Lung microvascular endothelial cell (primary cell): Measurements from ENCODE around the gene ADAP1. TPM values are rescaled to one million over a fixed set of nuclear protein-coding genes. Genes with fewer than 3 reads are reported as not detected.
"Not testable (repeated sequence)": the region's sequence is repeated elsewhere in the genome, so short reads cannot be mapped to it uniquely, and the experiment has no call there.

Source experiments
- DNase-seq, 2 donors: peaks; one replicate each; pipeline versions ENCODE4 v3.0.0 to v3.0.0-alpha.2; 2010; ENCODE audit warnings: low read depth in 2 of 2
- total RNA-seq: library from RNA; depleted of rRNA; stranded (reverse); fragments of >200 nt; gene quantifications from 2 replicates; pipeline ENCODE4 v1.2.1, GENCODE V29; 2014

The ADAP1 gene
- total RNA-seq, 1 donor from 2014 or later: 3.2 TPM

DNA sequence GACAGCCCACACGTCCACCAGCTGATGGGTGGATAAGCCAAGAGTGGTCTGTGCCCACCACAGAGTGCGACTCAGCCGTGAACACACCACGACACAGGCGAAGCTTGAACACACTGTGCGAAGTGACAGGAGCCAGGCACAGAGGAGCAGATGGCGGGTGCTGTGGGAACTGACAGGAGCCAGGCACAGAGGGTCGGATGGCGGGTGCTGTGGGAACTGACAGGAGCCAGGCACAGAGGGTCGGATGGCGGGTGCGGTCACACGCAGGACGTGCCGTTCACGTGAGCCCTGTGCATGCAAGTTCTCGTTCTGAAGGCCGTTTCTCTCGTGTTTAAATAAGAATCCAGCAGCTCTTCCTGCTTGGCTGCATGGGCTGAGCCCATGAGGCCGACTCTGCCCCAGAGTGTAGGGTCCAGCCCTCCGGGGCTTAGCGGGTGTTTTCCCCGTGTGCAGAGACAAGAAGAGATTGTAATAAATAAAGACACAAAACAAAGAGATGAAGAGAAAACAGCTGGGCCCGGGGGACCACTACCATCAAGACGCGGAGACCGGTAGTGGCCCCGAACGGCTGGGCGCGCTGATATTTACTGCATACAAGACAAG lies 5.9 kb upstream of the ADAP1 start:
- no peak for DNase-seq

DNA sequence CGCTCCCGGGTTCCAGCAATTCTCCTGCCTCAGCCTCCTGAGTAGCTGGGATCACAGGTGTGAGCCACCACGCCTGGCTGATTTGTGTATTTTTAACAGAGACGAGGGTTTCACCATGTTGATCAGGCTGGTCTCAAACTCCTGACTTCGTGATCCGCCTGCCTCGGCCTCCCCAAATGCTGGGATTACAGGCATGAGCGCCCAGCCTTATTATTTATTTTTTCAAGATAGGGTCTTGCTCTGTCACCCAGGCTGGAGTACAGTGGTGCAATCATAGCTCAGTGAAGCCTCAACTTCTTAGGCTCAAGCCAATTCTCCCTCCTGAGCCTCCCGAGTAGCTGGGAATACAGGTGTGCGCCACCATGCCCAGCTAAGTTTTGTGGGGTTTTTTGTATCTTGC lies 5.3 kb upstream of the ADAP1 start:
- not testable (repeated sequence) for DNase-seq

DNA sequence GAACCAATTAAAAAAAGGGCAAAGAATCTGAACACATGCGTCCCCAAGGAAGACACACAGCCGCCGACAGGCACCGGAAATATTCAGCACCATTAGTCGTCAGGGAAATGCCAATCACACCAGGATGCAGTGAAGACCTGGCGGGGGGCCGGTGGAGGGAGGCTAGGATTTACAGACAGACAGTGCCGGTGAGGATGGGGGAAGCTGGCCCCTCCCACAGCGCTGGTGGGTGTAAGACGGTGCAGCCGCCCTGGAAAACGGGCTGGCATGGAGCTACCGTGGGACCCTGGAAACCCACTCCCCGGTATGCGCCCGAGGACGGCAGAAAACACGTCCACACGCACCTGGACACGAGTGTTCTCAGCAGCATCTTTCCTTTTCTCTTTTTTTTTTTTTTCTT lies 4.8 kb upstream of the ADAP1 start:
- no peak for DNase-seq

DNA sequence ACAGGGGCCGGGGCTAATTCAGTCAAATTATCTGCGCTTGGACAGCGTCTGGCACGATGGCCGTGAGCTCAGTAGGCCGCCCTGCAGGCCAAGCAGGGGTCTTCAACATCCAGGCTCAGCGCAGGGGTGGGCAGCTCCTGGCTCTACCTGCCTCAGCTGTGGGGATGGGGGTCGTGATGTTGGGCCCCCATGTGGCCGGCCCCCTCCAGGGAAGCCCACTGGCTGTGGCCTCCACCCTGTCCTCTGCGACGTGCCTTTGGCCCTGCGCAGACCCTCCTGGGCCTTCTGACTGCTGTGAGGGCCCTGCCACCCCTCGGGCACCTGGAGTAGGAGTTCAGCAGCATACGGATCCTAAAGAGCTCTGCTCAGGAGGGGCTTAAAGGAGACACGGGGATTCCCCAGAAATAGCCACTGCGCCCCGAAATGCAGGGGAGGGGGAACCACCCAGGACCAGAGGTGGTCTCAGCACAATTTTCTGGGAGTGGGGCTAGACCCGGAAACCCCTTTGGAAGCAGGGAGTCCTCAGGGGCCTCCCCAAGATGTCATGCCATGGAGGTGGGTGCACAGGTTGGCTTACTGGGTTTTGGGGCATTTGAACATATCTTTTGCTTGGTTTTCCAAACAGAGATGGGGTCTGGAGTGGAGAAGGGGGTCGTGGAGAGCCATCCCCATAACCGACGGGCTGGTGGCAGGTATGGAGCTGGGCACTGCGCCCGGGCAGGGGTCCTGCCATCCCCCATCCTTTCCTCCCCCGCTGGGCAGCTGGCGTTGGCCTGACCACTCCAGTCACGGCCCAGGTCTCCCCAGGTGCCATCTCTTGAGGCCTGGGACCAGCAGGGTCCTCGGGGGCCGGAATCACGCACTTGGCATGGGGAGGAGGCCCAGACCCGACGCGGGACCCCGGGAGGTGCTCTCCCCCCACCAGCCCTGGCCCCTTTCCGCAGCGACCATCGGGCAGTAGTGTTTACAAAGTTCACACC lies 4.0 kb upstream of the ADAP1 start:
- no peak for DNase-seq

DNA sequence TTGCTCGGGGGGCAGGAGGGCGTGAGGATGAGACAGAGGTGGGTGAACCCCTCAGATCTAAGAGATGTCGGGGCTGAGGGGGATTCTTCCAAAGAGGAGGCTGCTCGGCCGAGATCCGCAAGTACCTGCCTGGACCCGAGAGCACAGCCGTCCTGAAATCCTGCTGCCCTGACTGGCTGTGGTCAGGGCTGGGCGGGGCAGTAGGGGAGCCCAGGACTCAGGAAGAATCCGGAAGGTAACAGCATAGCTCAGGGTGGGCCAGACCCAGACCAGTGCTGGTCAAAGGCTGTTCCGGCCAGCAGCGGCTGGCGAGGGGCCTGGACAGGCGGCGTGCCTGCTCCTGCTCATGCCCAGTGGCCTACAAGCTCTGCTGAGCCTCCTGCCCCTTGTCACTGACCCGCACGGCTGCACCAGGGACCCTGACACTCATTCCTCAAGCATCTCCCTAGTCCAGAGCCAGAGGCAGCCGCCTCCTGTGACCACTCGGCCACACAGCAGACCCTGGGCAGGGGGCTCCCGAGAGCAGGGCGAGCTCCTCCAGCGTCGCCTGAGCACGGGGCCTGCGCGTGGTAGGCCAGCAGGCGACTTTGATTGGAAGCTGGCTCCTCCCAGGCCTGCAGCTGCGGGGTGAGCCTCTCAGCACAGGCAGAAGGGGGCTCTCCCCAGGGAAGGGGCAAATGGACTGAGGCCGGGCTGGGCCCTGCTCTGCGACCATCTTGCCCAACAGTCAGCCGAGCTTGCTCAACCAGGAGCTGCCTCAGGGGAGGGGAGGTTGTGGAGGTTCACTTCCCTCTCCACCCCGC lies 3.1 kb upstream of the ADAP1 start:
- no peak for DNase-seq

DNA sequence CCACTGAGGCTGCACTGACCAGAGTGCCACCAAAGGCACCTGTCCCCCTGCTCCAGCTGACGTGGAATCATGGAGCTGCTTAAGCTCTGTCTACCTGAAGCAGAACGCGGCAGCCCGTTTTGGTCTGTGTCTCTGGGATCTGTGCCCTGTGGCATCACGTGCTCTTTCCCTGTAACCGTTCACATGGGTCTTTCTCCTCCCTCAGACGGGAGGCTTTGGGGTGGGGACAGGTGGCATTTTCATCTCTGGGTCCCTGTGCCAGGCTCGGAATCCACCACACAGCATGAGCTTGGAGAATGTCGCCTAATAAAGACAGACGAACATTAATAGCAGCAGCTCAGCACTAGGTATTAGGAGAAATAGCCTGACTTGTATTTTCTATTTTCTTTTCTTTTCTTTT lies 1.6 kb upstream of the ADAP1 start:
- DNase-seq: no peak

DNA sequence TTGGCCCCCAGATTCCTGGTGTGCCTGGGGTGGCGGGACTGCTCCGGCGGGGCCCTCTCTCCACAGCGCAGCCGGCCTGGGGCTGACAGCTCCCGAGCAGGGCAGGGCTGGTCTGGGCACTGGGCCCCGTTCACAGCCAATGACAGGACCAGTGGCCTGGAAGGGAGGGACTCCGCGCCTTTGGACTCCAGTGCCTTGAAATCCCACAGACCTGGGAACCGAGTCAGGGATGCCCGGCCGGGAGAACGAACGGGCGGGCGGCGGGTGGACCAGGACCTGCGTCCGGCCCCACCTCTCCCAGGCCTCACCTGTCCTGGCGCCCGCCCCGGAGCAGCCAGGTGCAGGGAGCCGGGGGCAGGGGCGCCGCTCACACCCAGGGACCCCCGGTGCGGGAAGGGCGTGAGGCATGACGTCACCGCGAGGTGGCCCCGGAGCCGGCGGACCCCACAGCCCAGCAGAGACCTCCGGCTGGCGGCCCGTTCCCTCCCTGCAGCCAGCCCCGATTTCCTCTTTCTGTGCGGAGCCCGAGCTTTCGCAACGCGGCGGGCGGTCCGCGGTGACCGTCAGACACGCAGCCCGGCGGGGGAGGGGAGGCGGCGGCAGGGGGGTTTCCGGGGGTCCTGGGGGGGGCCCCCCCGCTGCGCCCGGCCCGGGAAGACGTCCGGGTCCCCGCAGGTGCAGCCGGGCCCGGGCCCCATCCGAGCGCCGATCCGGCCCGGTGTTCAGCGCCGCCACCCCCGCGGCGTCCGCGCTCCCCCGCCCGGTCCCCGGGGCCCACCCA lies 743 bp downstream of the ADAP1 start:
- DNase-seq: peak in 1 of 2 donors; percentile 61

DNA sequence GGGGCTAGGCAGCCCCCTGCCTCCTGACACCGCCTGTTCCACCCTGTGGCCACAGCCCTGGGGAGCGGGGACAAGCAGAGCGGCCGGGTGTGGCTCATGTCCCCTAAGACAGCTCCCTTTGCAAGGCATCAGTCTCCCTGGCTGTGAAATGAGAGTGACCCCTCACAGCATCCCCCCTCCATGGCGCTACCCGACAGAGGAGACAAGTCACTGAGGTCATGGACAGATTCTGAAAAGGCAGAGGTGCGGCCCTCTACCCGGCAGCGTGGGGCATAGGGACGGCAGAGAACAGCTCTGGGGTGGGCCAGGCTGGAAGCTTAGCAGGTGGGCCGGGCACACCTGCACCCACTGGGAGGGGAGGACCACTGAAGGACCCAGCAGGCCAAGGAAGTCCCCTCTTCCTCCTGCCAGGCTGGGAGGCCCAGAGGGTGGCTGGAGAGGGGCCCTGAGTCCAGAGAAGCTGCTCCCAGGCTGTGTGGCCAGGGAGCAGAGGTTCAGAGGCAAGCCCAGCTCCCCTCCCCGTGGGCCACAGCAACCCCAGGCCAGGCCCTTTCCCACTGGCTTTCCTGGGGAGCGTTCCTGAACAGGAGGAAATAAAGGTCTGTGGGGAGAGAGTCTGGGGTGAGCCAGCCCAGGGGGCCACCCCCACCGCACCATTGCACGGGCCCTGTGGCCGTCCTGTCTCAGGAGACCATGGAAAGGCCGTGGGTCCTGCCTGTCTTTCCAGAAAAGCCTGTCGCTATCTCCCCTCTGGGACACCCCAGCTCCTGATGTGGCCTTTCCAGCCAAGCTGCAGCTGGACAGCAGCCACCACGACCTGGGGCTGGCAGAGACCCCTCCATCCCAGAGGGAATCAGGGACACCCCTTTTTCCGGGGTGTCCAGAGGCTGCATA lies 1.7 kb downstream of the ADAP1 start:
- DNase-seq: no peak

DNA sequence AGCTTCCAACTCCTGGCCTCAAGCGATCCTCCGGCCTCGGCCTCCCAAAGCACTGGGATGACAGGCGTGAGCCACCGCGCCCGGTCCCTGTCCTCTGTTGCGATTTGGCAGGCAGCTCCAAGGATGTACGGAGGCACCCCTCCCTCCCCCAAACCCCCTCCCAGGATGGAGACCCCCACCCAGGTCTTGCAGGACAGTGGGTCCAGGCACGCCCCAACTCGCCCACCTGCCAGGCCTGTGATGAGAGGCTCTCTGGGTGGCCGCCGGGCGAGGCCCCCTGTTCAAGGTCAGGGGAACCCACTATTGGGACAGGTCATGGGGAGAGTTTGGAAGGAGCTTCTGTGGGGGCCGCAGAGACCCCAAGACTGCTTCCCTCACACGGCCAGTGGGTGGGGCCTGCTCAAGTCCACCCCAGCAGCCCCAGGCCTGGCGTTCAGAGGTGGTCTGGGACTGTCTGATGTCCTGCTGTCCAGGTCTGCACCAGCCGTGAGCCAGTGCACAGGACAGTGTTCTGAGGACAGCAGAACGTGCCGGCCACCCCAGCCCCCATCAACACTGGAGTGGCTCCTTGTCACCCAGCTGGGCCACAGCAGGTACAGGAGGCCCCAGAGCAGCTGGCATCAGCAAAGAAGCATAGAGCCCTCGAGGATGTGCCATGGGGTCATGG lies 2.5 kb downstream of the ADAP1 start:
- no peak for DNase-seq

DNA sequence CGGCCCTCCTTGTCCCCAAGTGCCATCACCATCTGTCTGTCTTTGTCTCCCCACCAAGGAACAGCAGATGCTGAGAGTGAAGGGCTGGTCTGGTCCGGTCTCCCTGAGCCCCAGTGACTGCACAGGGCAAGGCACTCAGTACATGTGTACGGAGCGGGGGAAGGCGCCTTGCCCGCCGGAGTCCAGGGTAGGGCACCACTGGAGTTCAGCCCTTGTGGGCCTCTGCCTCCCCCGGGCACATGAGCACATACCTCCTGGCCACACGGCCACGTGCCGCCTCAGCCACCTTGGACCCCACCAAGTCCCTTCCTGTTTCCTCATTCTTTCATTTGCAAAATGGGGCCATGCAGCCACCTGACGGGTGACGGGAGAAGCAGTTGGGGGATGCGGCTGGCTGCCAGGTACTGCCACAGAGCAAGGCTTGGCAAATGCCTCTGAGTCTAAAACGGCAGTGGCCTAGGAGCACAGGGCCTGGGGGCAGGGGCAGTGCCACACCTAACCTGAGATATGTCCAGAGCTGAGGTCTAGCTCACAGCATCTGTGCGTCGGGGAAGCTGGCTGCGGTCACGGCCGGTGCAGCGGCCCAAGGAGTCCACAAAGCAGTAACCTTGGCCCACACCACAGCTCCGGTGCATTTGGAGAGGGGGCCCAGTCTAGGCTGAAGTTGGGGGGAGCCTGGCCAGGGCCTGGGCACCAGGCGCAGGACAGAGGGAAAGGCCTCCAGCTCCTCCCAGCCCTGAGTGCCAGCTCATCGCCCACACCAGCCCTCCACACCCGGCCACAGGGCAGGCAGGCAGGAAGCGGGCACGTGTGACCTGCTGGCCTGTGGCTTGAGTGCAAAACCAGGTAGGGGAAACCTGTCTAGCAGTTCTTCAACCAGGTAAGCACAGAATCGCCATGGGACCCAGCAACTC lies 5.2 kb downstream of the ADAP1 start:
- DNase-seq: no peak

DNA sequence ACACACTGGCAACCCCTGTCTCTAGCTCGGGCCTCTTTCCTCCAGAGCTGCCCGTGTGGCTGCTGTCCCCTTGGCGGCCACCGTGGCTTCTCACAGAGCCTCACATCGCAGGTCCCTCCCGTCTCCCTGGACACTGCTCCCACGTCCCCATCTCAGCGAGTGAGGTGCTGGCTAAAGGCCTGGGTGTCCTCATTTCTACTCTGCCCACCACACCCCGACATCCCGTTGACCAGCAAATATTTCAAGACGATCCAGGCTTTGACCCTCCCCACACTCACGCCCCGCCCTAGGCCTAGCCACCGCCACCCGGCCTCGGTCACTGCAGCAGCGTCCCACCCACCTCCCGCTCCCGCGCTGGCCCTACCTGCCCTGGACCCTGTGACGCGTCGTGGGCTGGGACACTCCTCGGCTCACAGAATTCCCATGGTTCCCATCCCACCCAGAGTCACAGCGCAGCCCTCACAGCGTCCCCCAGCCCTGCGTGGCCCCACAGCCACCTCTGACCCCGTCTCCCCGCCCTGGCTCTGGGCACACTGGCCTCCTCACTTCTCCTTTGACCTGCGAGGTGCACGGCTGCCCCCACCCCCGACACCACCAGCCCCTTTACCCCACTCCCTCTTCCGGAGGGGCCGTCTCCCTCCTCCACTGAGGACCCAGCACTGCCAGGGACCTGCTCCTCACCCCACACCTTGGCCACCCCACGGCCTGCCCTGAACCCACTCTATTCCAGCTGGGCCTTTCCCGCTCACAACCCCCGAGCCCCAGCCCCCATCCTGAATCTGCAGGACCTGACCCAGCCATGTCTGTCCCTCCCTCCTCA lies 6.9 kb downstream of the ADAP1 start:
- no peak for DNase-seq

DNA sequence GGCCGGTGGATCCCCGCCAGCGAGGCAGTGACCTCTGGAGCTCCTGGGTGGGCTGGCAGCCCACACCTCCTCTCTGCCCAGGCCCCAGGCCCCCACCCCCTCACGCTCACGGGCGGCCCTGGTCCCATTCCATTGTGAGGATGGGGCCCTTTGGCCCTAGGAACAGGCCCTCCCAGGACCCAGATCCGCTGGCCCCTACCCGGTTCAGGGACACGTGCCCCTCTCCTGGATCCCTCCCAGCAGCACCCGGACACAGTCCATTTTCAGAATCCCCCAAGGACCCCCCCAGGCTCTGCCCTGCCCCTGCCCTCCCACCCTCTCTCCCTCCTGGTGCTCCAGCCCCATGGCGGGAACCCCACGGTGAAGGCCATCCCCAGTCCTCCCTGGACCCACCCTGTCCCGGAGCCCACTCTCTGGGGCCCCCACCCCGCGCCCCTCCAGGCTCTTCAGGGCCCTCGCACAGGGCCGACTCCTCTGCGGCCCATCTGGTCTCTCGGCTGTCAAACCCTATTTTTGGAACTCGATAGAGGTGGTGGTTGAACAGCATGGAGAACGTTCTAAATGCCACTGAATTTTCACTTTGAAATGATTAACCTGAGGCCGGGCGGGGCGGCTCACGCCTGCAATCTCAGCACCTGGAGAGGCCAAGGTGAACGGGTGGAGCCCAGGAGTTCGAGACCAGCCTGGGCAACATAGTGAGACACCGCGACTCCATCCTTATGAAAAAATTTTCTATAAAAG lies 8.1 kb downstream of the ADAP1 start:
- DNase-seq: no peak

DNA sequence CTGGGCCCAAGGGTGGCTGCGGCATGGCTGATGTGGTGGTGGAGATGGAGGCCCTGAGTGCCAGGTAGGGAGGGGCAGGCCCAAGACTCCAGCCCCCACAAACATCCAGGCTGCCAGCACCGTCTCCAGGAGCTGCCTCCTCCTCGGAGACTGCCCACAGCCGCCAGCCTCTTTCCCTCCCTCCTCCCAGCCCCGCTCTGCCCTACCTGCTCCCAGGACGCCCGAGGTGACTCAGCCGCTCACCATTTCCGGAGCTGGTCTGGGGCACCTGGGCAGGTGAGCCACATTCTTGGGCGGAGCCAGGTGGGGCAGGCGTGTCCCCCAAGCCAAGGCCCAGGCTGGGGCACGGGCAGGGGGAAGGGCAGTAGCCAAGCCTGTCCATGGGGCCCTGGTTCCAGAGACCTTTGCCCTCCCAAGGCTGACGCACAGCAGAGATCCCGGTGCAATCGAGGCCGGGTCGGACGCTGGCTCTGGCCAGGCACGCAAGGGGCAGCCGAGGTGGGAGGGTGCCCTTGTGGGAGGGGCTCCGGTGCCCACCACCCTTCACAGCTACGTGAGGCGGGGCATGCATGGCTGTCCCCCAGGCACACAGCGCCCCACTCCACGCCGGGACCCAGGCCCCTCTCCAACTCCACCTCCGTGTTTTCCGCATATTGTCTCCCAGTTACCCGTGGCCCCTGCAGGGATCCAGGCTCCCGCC lies 8.8 kb downstream of the ADAP1 start:
- no peak for DNase-seq

DNA sequence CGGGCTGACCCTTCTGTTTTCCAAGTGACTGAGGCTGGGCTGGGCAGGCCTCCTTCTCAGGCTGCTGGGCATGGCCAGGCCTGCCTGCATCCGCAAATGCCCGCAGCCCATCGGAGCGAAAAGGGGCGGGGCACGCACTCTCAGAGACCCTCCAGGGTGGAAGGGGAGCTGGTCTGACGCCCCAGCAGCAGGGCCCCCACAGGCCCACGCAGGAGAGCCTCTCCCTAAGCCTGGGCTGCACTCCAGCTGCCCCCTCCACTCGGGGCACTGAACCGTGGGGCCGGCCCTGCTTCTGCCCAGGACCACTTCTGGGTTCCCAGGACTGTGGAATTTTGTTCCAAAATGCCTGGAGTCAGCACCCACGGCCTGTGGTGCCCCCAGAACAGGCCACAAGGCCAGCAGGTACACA lies 9.3 kb downstream of the ADAP1 start:
- no peak for DNase-seq

DNA sequence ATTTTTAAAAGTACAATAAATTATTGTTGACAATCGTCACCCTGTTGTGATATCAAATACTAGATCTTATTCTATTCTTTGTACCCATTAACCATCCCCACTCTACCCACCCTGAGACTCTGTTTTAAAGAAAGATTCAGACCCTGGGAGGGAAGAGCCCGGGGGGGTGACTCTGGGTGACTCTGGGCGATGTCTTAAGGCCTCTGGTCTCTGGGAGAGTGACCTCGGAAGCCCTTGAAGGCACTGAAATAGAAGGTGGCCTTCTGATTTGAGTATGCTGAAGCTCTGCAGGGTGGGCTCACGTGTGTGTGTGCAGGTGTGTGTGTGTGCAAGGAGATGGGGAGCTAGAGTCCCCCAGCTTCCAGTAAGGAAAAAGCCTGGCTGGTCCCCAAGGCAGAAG lies 9.7 kb downstream of the ADAP1 start:
- no peak for DNase-seq

DNA sequence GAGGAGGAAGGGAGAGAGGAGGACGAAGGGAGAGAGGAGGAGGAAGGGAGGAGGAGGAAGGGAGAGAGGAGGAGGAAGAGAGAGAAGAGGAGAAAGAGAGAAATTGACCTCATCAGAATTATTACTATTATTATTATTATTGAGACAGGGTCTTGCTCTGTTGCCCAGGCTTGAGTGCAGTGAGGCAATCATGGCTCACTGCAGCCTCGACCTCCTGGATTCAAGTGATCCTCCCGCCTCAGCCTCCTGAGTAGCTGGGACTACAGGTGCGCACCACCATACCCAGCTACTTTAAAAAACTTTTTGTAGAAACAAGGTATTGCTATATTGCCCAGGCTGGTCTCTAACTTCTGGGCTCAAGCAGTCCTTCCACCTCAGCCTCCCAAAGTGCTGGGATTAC lies 10.7 kb downstream of the ADAP1 start:
- not testable (repeated sequence) for DNase-seq
